Lung (tissue), 13 donors: ENCODE measurements around the gene ADAMTS14. TPM values are rescaled to one million over a fixed set of nuclear protein-coding genes. Genes with fewer than 3 reads are reported as not detected.

Experiments
- ATAC-seq: fragments of 200-7000 bp; cut with Tn5 transposase; one replicate; pipeline ENCODE4 v1.9.1; 2020; ENCODE audit warnings: moderate number of reproducible peaks; ENCODE audit not compliant: insufficient read depth, low FRiP score
- DNase-seq, 3 donors: peaks; one replicate each; pipeline ENCODE4 v3.0.0-alpha.2; 2013 to 2017
- H3K27ac ChIP-seq, 2 donors: one replicate each; pipeline ENCODE4 v1.5.1; 2013; ENCODE audit warnings: mild to moderate bottlenecking in 2 of 2, moderate library complexity in 2 of 2, control low read depth in 1 of 2, inconsistent platforms in 1 of 2, low read depth in 1 of 2, low read length in 1 of 2
- H3K27me3 ChIP-seq, 3 donors: one replicate each; pipeline ENCODE4 v1.5.1; 2013; ENCODE audit warnings: low read length in 2 of 3; ENCODE audit not compliant: control insufficient read depth in 3 of 3, insufficient read depth in 3 of 3
- H3K36me3 ChIP-seq, 4 donors: one replicate each; pipeline ENCODE4 v1.5.1; 2013; ENCODE audit warnings: low read length in 4 of 4, mild to moderate bottlenecking in 1 of 4, moderate library complexity in 1 of 4; ENCODE audit not compliant: control insufficient read depth in 4 of 4, insufficient read depth in 4 of 4
- H3K4me1 ChIP-seq, 5 donors: one replicate each; pipeline ENCODE4 v1.5.1; 2013; ENCODE audit warnings: low read length in 5 of 5, mild to moderate bottlenecking in 2 of 5, moderate library complexity in 1 of 5; ENCODE audit not compliant: control insufficient read depth in 5 of 5, insufficient read depth in 5 of 5
- H3K4me3 ChIP-seq: one replicate; pipeline ENCODE4 v1.5.1; 2013; ENCODE audit warnings: mild to moderate bottlenecking, control low read depth, moderate library complexity
- H3K9ac ChIP-seq, 2 donors: one replicate each; pipeline ENCODE4 v1.5.1; 2013; ENCODE audit warnings: low read length in 2 of 2, control low read depth in 1 of 2; ENCODE audit not compliant: insufficient read depth in 1 of 2
- H3K9me3 ChIP-seq, 4 donors: one replicate each; pipeline ENCODE4 v1.5.1; 2013; ENCODE audit warnings: low read length in 3 of 4, mild to moderate bottlenecking in 1 of 4, moderate library complexity in 1 of 4; ENCODE audit not compliant: control insufficient read depth in 4 of 4, insufficient read depth in 3 of 4
- WGBS, 2 donors: extraction: QIAGEN DNeasy Blood & Tissue Kit; methylation state at CpG; one replicate each; pipeline ENCODE4 v1.1.7; 2013; 5-methylcytosine and 5-hydroxymethylcytosine counted together
- polyA plus RNA-seq, 2 donors: library from polyadenylated mRNA; stranded (reverse); fragments of 200-250 nt; gene quantifications; one replicate each; pipeline ENCODE4 v1.2.1, GENCODE V29; 2013
- small RNA-seq: library from RNA; depleted of rRNA; stranded (forward); fragments of <200 nt; gene quantifications from one replicate; pipeline ENCODE3, GENCODE V24; 2014; ENCODE audit warnings: low replicate concordance
- total RNA-seq, 2 donors: library from RNA; depleted of rRNA in 1 of 2; stranded (reverse); fragments of >200 nt in 1 of 2; gene quantifications; one replicate each; pipeline ENCODE4 v1.2.1, GENCODE V29; 2014 to 2021
- TF ChIP-seq, protein P1 (sequence below): IDR thresholded peaks from 2 replicates; pipeline ENCODE4 v1.5.1; 2012; ENCODE audit warnings: mild to moderate bottlenecking; ENCODE audit errors: control extremely low read depth, extremely low read depth
- donor health status: control.
- donor health status: control.
- donor health status: Bipolar disorder and iron deficiency.
- donor health status: healthy.
- donor health status: DM: yes; HTN: yes; CAD: no.

Gene ADAMTS14
- total and polyA plus RNA-seq, 4 donors = 0.47 to 3.9 (median 1.2) TPM

DNA sequence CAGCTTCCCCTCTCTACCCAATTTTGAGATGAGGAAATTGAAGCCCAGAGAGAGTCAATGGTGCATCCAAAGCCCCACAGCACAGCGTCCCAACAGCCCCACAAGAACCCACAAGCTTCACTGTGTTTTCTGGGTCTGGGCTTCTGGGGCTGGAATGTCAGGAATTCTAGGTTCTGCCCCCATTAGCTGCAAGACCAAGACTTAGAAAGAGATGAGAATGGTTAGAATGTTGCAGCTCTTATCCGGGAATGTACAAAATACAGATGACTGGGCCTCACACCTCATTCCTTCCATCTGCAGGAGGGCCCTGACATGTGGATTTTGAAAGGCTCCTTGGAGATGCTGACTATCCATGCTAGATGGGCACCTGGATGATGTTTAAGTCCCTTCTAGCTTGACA, 137.4 kb downstream of the ADAMTS14 start:
- H3K9me3 ChIP-seq = no peaks in the 10 kb centered on the region
- H3K4me1 ChIP-seq = peaks cover 0 to 4% (median 0%) of the 10 kb centered on the region in 5 donors
- 84 to 92% methylated on average over 2 of the region's 2 CpGs for whole genome bisulfite sequencing, 2 donors
- DNase-seq = no peak
- H3K27me3 ChIP-seq = no peaks in the 10 kb centered on the region
- TF ChIP-seq, protein P1, sequence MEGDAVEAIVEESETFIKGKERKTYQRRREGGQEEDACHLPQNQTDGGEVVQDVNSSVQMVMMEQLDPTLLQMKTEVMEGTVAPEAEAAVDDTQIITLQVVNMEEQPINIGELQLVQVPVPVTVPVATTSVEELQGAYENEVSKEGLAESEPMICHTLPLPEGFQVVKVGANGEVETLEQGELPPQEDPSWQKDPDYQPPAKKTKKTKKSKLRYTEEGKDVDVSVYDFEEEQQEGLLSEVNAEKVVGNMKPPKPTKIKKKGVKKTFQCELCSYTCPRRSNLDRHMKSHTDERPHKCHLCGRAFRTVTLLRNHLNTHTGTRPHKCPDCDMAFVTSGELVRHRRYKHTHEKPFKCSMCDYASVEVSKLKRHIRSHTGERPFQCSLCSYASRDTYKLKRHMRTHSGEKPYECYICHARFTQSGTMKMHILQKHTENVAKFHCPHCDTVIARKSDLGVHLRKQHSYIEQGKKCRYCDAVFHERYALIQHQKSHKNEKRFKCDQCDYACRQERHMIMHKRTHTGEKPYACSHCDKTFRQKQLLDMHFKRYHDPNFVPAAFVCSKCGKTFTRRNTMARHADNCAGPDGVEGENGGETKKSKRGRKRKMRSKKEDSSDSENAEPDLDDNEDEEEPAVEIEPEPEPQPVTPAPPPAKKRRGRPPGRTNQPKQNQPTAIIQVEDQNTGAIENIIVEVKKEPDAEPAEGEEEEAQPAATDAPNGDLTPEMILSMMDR = no peak
- ATAC-seq = no peak
- H3K9ac ChIP-seq = no peak overlapping the region
- no peaks in the 10 kb centered on the region for H3K36me3 ChIP-seq
- no peak overlapping the region for H3K27ac ChIP-seq
- no peak overlapping the region for H3K4me3 ChIP-seq

DNA sequence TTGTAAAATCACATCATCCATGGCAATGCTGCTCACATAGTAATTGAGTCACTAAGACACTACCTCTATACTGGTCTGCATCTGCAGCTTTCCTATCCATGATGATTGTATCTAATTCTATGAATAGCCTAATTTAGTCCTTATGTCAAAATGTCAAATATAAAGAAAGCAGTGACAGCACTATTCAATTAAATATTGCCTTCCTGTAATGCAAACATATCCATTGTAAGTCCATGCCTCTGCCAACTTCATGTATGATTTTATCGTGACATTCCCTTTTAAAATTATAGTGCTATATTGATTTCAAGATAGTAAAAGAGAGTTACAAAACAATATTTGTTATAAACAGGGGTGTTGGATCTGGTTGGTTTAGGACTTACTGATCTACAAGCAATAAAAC, 138.7 kb downstream of the ADAMTS14 start:
- no peaks in the 10 kb centered on the region for H3K27me3 ChIP-seq
- H3K4me3 ChIP-seq = no peak overlapping the region
- TF ChIP-seq, protein P1 = no peak
- H3K27ac ChIP-seq = no peak overlapping the region
- 51 to 57% methylated on average over 1 of the region's 1 CpG for WGBS, 2 donors
- peaks cover 0 to 6% (median 3%) of the 10 kb centered on the region in 5 donors for H3K4me1 ChIP-seq
- H3K36me3 ChIP-seq = no peaks in the 10 kb centered on the region
- no peaks in the 10 kb centered on the region for H3K9me3 ChIP-seq
- ATAC-seq = no peak
- no peak overlapping the region for H3K9ac ChIP-seq
- DNase-seq = no peak

DNA sequence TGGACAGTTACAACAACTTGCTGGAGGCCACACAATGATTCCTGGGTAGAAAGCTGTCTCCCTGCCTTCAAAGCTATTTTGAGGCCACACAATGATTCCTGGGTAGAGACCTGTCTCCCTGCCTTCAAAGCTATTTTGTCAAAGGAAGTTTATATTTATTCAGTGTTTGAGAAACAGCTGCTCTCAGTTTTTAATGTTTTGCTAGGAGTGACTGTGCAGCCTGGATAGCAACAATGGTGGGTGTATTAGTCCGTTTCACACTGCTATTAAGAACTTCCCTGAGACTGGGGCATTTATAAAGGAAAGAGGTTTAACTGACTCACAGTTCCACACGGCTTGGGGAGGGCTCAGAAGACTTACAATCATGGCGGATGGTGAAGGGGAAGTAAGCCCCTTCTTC, 139.6 kb downstream of the ADAMTS14 start:
- no peak overlapping the region for H3K4me3 ChIP-seq
- no peaks in the 10 kb centered on the region for H3K27me3 ChIP-seq
- no peaks in the 10 kb centered on the region for H3K9me3 ChIP-seq
- ATAC-seq (no peak), DNase-seq (no peak)
- H3K36me3 ChIP-seq = no peaks in the 10 kb centered on the region
- H3K27ac ChIP-seq = no peak overlapping the region
- H3K4me1 ChIP-seq = peaks cover 0 to 6% (median 3%) of the 10 kb centered on the region in 5 donors
- TF ChIP-seq, protein P1 = no peak
- WGBS, 2 donors = 68% methylated on average over 3 of the region's 3 CpGs
- no peak overlapping the region for H3K9ac ChIP-seq

Small RNA genes lying within 50 kb of the gene (small RNA-seq; reads per million reads assigned to genes)
- gene RPS26P40 = not detected

Other genes starting within 250 kb of the ADAMTS14 start
- not detected for gene NODAL, start 230.8 kb upstream of the ADAMTS14 start, total RNA-seq
- not detected for gene NODAL, start 230.8 kb upstream of the ADAMTS14 start, polyA plus RNA-seq
- gene PALD1, start 193.7 kb upstream of the ADAMTS14 start, total RNA-seq = 10 to 100 TPM; 15.5 to 19.7 TPM
- gene PALD1, start 193.7 kb upstream of the ADAMTS14 start, polyA plus RNA-seq = 10 to 100 TPM; 10.5 to 15.7 TPM
- 1 to 10 TPM; 5.1 to 9.4 TPM for gene PRF1, start 69.8 kb upstream of the ADAMTS14 start, total RNA-seq
- gene PRF1, start 69.8 kb upstream of the ADAMTS14 start, polyA plus RNA-seq = 10 to 100 TPM in 1 of 2 donors, 1 to 10 TPM in 1; 3.2 to 11.5 TPM
- not detected for gene TBATA, start 112.9 kb downstream of the ADAMTS14 start, total RNA-seq
- not detected for gene TBATA, start 112.9 kb downstream of the ADAMTS14 start, polyA plus RNA-seq
- 10 to 100 TPM; 45.7 to 57.4 TPM for gene SGPL1, start 143.4 kb downstream of the ADAMTS14 start, total RNA-seq
- gene SGPL1, start 143.4 kb downstream of the ADAMTS14 start, polyA plus RNA-seq = 10 to 100 TPM in 1 of 2 donors, 1 to 10 TPM in 1; 8.3 to 15.9 TPM
- gene PCBD1, start 216.1 kb downstream of the ADAMTS14 start, total RNA-seq = 10 to 100 TPM; 62.5 to 83.4 TPM
- 100 to 1,000 TPM in 1 of 2 donors, 10 to 100 TPM in 1; 88.6 to 152 TPM for gene PCBD1, start 216.1 kb downstream of the ADAMTS14 start, polyA plus RNA-seq